Mesendoderm (in vitro differentiated cells): ENCODE measurements around the gene RNF130.
"Not testable (repeated sequence)": the region's sequence is repeated elsewhere in the genome, so short reads cannot be mapped to it uniquely, and the experiment has no call there.

Experiments
- DNase-seq: peaks from one replicate; pipeline ENCODE4 v3.0.0; 2013
- H2AK5ac ChIP-seq: 2 replicates; pipeline ENCODE4 v1.6.1; 2013; ENCODE audit warnings: low read length, inconsistent platforms
- H2BK120ac ChIP-seq: 2 replicates; pipeline ENCODE4 v1.6.1; 2013; ENCODE audit warnings: low read depth, mild to moderate bottlenecking, low read length, moderate library complexity, mixed read lengths
- H2BK15ac ChIP-seq: replicated peaks from 2 replicates; pipeline ENCODE4 v1.6.1; 2013; ENCODE audit warnings: low read depth, mild to moderate bottlenecking, moderate library complexity
- H2BK5ac ChIP-seq: 2 replicates; pipeline ENCODE4 v1.6.1; 2013; ENCODE audit warnings: low read length, inconsistent platforms
- H3K18ac ChIP-seq: 2 replicates; pipeline ENCODE4 v1.6.1; 2013; ENCODE audit warnings: mild to moderate bottlenecking, low read length, mixed read lengths
- H3K23ac ChIP-seq: one replicate; pipeline ENCODE4 v1.6.1; 2013; ENCODE audit warnings: low read length
- H3K27ac ChIP-seq: 2 replicates; pipeline ENCODE4 v1.5.1; 2013; ENCODE audit warnings: low read depth, mild to moderate bottlenecking, inconsistent platforms, low read length, moderate library complexity
- H3K27me3 ChIP-seq: 2 replicates; pipeline ENCODE4 v1.6.1; 2013; ENCODE audit warnings: low read length, control low read depth, mild to moderate bottlenecking, inconsistent platforms; ENCODE audit not compliant: insufficient read depth, poor library complexity
- H3K36me3 ChIP-seq: 2 replicates; pipeline ENCODE4 v1.6.1; 2013; ENCODE audit warnings: low read length, inconsistent platforms; ENCODE audit not compliant: control insufficient read depth, insufficient read depth
- H3K4ac ChIP-seq: one replicate; pipeline ENCODE4 v1.6.1; 2013; ENCODE audit warnings: low read depth, mild to moderate bottlenecking, low read length, moderate library complexity
- H3K4me1 ChIP-seq: 2 replicates; pipeline ENCODE4 v1.6.1; 2013; ENCODE audit warnings: low read depth, low read length, inconsistent platforms; ENCODE audit not compliant: control insufficient read depth
- H3K4me2 ChIP-seq: 2 replicates; pipeline ENCODE4 v1.6.1; 2013; ENCODE audit warnings: low read length
- H3K4me3 ChIP-seq: 2 replicates; pipeline ENCODE4 v1.5.1; 2013; ENCODE audit warnings: mild to moderate bottlenecking, low read length
- H3K56ac ChIP-seq: one replicate; pipeline ENCODE4 v1.6.1; 2013; ENCODE audit warnings: low read length
- H3K79me1 ChIP-seq: 2 replicates; pipeline ENCODE4 v1.6.1; 2013; ENCODE audit warnings: low read length, inconsistent platforms
- H3K79me2 ChIP-seq: 2 replicates; pipeline ENCODE4 v1.6.1; 2013; ENCODE audit warnings: mild to moderate bottlenecking, low read length; ENCODE audit not compliant: control insufficient read depth, insufficient read depth
- H3K9ac ChIP-seq: 2 replicates; pipeline ENCODE4 v1.6.1; 2013; ENCODE audit warnings: low read length, inconsistent platforms
- H4K5ac ChIP-seq: one replicate; pipeline ENCODE4 v1.6.1; 2013; ENCODE audit warnings: low read length
- H4K8ac ChIP-seq: one replicate; pipeline ENCODE4 v1.6.1; 2013; ENCODE audit warnings: low read depth, mild to moderate bottlenecking, control low read depth, low read length, moderate library complexity
- WGBS: extraction: QIAGEN DNeasy Blood & Tissue Kit; methylation state at CpG from one replicate; pipeline ENCODE4 v1.1.7; 2013; ENCODE audit warnings: low lambda C conversion rate, missing lambda C conversion rate; ENCODE audit not compliant: insufficient coverage; ENCODE audit errors: extremely low coverage; 5-methylcytosine and 5-hydroxymethylcytosine counted together

RNF130 gene

GRCh38 chr5:180001136-180001535 lies 70.4 kb downstream of the RNF130 start:
- H2BK15ac ChIP-seq: no peak overlapping the region
- H3K4me1 ChIP-seq: no peaks in the 10 kb centered on the region
- H4K8ac ChIP-seq: no peak overlapping the region
- H3K27ac ChIP-seq: no peak overlapping the region
- no peak overlapping the region for H3K23ac ChIP-seq
- H2AK5ac ChIP-seq: no peak overlapping the region
- no peaks in the 10 kb centered on the region for H3K27me3 ChIP-seq
- DNase-seq: no peak
- no peak overlapping the region for H4K5ac ChIP-seq
- H3K56ac ChIP-seq: no peak overlapping the region
- no peak overlapping the region for H3K4me3 ChIP-seq
- no peaks in the 10 kb centered on the region for H3K36me3 ChIP-seq
- H3K79me1 ChIP-seq: no peaks in the 10 kb centered on the region
- H2BK5ac ChIP-seq: no peak overlapping the region
- H2BK120ac ChIP-seq: no peak overlapping the region
- H3K4ac ChIP-seq: no peak overlapping the region
- no peak overlapping the region for H3K4me2 ChIP-seq
- no peak overlapping the region for H3K9ac ChIP-seq
- H3K79me2 ChIP-seq: no peaks in the 10 kb centered on the region
- H3K18ac ChIP-seq: no peak overlapping the region

- H3K56ac ChIP-seq: no peak overlapping the region
- H2AK5ac ChIP-seq: no peak overlapping the region
- H2BK120ac ChIP-seq: no peak overlapping the region
- no peak overlapping the region for H4K8ac ChIP-seq
- no peak overlapping the region for H3K23ac ChIP-seq
- WGBS: no CpG with 5 or more reads among the region's 1 CpG
- no peak overlapping the region for H3K4ac ChIP-seq
- H2BK15ac ChIP-seq: no peak overlapping the region
- no peak overlapping the region for H3K18ac ChIP-seq
- no peaks in the 10 kb centered on the region for H3K27me3 ChIP-seq
- no peaks in the 10 kb centered on the region for H3K4me1 ChIP-seq
- no peaks in the 10 kb centered on the region for H3K36me3 ChIP-seq
- no peak overlapping the region for H2BK5ac ChIP-seq
- no peak overlapping the region for H3K4me3 ChIP-seq
- H3K4me2 ChIP-seq: no peak overlapping the region
- H3K27ac ChIP-seq: no peak overlapping the region
- H3K79me1 ChIP-seq: no peaks in the 10 kb centered on the region
- H3K9ac ChIP-seq: no peak overlapping the region
- no peak overlapping the region for H4K5ac ChIP-seq
- H3K79me2 ChIP-seq: no peaks in the 10 kb centered on the region
- DNase-seq: no peak
Measured at GRCh38 chr5:179998485-179998884, 73.1 kb downstream of the RNF130 start.

GRCh38 chr5:179994583-179995323 lies 76.8 kb downstream of the RNF130 start:
- Histone ChIP-seq H3K27ac (no peak overlapping the region), H3K4ac (no peak overlapping the region), H3K23ac (no peak overlapping the region), H4K5ac (no peak overlapping the region), H3K56ac (no peak overlapping the region), H2BK5ac (no peak overlapping the region), H3K36me3 (no peaks in the 10 kb centered on the region), H3K4me2 (no peak overlapping the region), H3K9ac (no peak overlapping the region), H3K79me2 (no peaks in the 10 kb centered on the region), H3K27me3 (no peaks in the 10 kb centered on the region), H4K8ac (no peak overlapping the region), H3K79me1 (no peaks in the 10 kb centered on the region), H2BK15ac (no peak overlapping the region), H2AK5ac (no peak overlapping the region), H2BK120ac (no peak overlapping the region), H3K4me1 (no peaks in the 10 kb centered on the region), H3K18ac (no peak overlapping the region), H3K4me3 (no peak overlapping the region)
- no CpG with 5 or more reads among the region's 3 CpGs for whole genome bisulfite sequencing
- DNase-seq: no peak

GRCh38 chr5:179992855-179993254 lies 78.7 kb downstream of the RNF130 start:
- not testable (repeated sequence) for H2AK5ac ChIP-seq, H2BK5ac ChIP-seq, H2BK120ac ChIP-seq, H3K18ac ChIP-seq, H3K27ac ChIP-seq, H3K9ac ChIP-seq, H3K79me2 ChIP-seq, H3K4me3 ChIP-seq, H3K4me2 ChIP-seq, H3K36me3 ChIP-seq, H3K4me1 ChIP-seq, DNase-seq, H2BK15ac ChIP-seq, H4K5ac ChIP-seq, H4K8ac ChIP-seq, H3K79me1 ChIP-seq, H3K56ac ChIP-seq, H3K27me3 ChIP-seq, H3K4ac ChIP-seq, H3K23ac ChIP-seq
- no CpG with 5 or more reads among the region's 4 CpGs for WGBS

- Histone ChIP-seq H3K79me2 (no peaks in the 10 kb centered on the region), H3K36me3 (no peaks in the 10 kb centered on the region), H2AK5ac (no peak overlapping the region), H2BK15ac (no peak overlapping the region), H3K9ac (no peak overlapping the region), H4K5ac (no peak overlapping the region), H2BK5ac (no peak overlapping the region), H3K27ac (no peak overlapping the region), H3K79me1 (no peaks in the 10 kb centered on the region), H3K4me1 (no peaks in the 10 kb centered on the region), H4K8ac (no peak overlapping the region), H3K4me3 (no peak overlapping the region), H3K4me2 (no peak overlapping the region), H3K27me3 (no peaks in the 10 kb centered on the region), H3K56ac (no peak overlapping the region), H3K18ac (no peak overlapping the region), H2BK120ac (no peak overlapping the region), H3K4ac (no peak overlapping the region), H3K23ac (no peak overlapping the region)
- no CpG with 5 or more reads among the region's 1 CpG for WGBS
- DNase-seq: no peak
Measured at GRCh38 chr5:179991106-179991505, 80.5 kb downstream of the RNF130 start.

- not testable (repeated sequence) for H2AK5ac ChIP-seq, DNase-seq, H3K18ac ChIP-seq, H3K79me2 ChIP-seq, H2BK120ac ChIP-seq, H3K4me2 ChIP-seq, H2BK15ac ChIP-seq, H3K27ac ChIP-seq, H3K27me3 ChIP-seq, H4K5ac ChIP-seq, H3K4me1 ChIP-seq, H3K79me1 ChIP-seq, H2BK5ac ChIP-seq, H3K23ac ChIP-seq, H3K9ac ChIP-seq, H3K4me3 ChIP-seq, H4K8ac ChIP-seq, H3K4ac ChIP-seq, H3K36me3 ChIP-seq, H3K56ac ChIP-seq
- WGBS: no CpG with 5 or more reads among the region's 8 CpGs
Measured at GRCh38 chr5:179990525-179990924, 81.0 kb downstream of the RNF130 start.
